Tibial nerve (tissue), 4 donors: ENCODE measurements around the gene LRRC28. TPM values are rescaled to one million over a fixed set of nuclear protein-coding genes. Genes with fewer than 3 reads are reported as not detected.

Source experiments
- DNase-seq, 2 donors: peaks; one replicate each; pipeline ENCODE4 v3.0.0-alpha.2; 2019; ENCODE audit warnings: low spot score in 2 of 2
- H3K27ac ChIP-seq, 4 donors: fragments of 200-600 bp; sonication (generic) in 3 of 4; one replicate each; pipeline ENCODE4 v1.5.1; 2017 to 2019; ENCODE audit warnings: mild to moderate bottlenecking in 1 of 4
- H3K27me3 ChIP-seq, 2 donors: fragments of 200-600 bp; sonication (generic) in 1 of 2; one replicate each; pipeline versions ENCODE4 v1.5.1 to v1.6.0; 2017 to 2019
- H3K36me3 ChIP-seq, 3 donors: fragments of 200-600 bp; sonication (generic); one replicate each; pipeline ENCODE4 v1.5.1; 2018 to 2019
- H3K4me1 ChIP-seq, 4 donors: fragments of 200-600 bp; sonication (generic) in 3 of 4; one replicate each; pipeline ENCODE4 v1.5.1; 2017 to 2019
- H3K4me3 ChIP-seq, 4 donors: fragments of 200-600 bp; sonication (generic) in 3 of 4; one replicate each; pipeline ENCODE4 v1.5.1; 2017 to 2019; ENCODE audit warnings: mild to moderate bottlenecking in 1 of 4, moderate library complexity in 1 of 4
- H3K9me3 ChIP-seq, 4 donors: fragments of 200-600 bp; sonication (generic) in 3 of 4; one replicate each; pipeline ENCODE4 v1.5.1; 2017 to 2019
- CTCF ChIP-seq, 5 experiments: fragments of 200-600 bp in 3 of 5; fragments of 450-650 bp in 2 of 5; sonication (generic) in 3 of 5; IDR thresholded peaks; one replicate each; pipeline ENCODE4 v1.5.1; 2016 to 2019; ENCODE audit warnings: antibody characterized with exemption in 5 of 5, mild to moderate bottlenecking in 3 of 5, moderate library complexity in 2 of 5
- EP300 ChIP-seq, 2 donors: sonication (generic); formaldehyde crosslinking; IDR thresholded peaks; one replicate each; pipeline ENCODE4 v1.6.1; 2017; ENCODE audit warnings: antibody characterized with exemption in 2 of 2, mild to moderate bottlenecking in 1 of 2
- POLR2A ChIP-seq, 2 donors: fragments of 450-650 bp; IDR thresholded peaks; one replicate each; pipeline ENCODE4 v1.6.1; 2017; ENCODE audit warnings: antibody characterized with exemption in 2 of 2, mild to moderate bottlenecking in 2 of 2, moderate library complexity in 2 of 2
- WGBS, 2 donors: methylation state at CpG; one replicate each; pipeline ENCODE4 v1.1.5; 2018; 5-methylcytosine and 5-hydroxymethylcytosine counted together
- total RNA-seq, 4 donors: library from RNA; depleted of rRNA; stranded (reverse); fragments of >200 nt; gene quantifications; one replicate each; pipeline ENCODE4 v1.1.0, GENCODE V29; 2016

The LRRC28 gene
- total RNA-seq, 4 donors from 2014 or later: 21.6 to 73.4 (median 33.5) TPM

GRCh38 chr15:99264125-99264524, 12.8 kb downstream of the LRRC28 start:
- no peak for DNase-seq
- Histone ChIP-seq H3K4me1 (no peaks in the 10 kb centered on the region), H3K4me3 (no peak overlapping the region), H3K27ac (no peak overlapping the region), H3K9me3 (no peaks in the 10 kb centered on the region), H3K36me3 (peaks cover 0 to 14% (median 0%) of the 10 kb centered on the region in 3 donors), H3K27me3 (no peaks in the 10 kb centered on the region)
- TF ChIP-seq CTCF (IDR thresholded peaks at IDR 0.05) (no peak), POLR2A (IDR thresholded peaks at IDR 0.05) (no peak), EP300 (IDR thresholded peaks at IDR 0.05) (no peak)
- 90 to 91% methylated on average over 5 of the region's 5 CpGs for WGBS, 2 donors

GRCh38 chr15:99265541-99266070, 14.3 kb downstream of the LRRC28 start:
- Histone ChIP-seq H3K4me1 (no peaks in the 10 kb centered on the region), H3K9me3 (no peaks in the 10 kb centered on the region), H3K36me3 (peaks cover 0 to 14% (median 0%) of the 10 kb centered on the region in 3 donors), H3K27ac (no peak overlapping the region), H3K4me3 (no peak overlapping the region), H3K27me3 (no peaks in the 10 kb centered on the region)
- WGBS, 2 donors: 75 to 81% methylated on average over 3 of the region's 3 CpGs
- no peak for DNase-seq
- TF ChIP-seq POLR2A (IDR thresholded peaks at IDR 0.05): no peak
- no peak for TF ChIP-seq CTCF (IDR thresholded peaks at IDR 0.05)
- TF ChIP-seq EP300 (IDR thresholded peaks at IDR 0.05): no peak

- Histone ChIP-seq H3K4me1 (no peaks in the 10 kb centered on the region), H3K4me3 (no peak overlapping the region), H3K36me3 (no peaks in the 10 kb centered on the region), H3K27ac (peak overlapping the region in 1 of 4 donors; percentile 29), H3K9me3 (no peaks in the 10 kb centered on the region), H3K27me3 (no peaks in the 10 kb centered on the region)
- 78 to 82% methylated on average over 3 of the region's 3 CpGs for WGBS, 2 donors
- DNase-seq: no peak
- TF ChIP-seq POLR2A (IDR thresholded peaks at IDR 0.05) (no peak), CTCF (IDR thresholded peaks at IDR 0.05) (no peak), EP300 (IDR thresholded peaks at IDR 0.05) (no peak)
These were observed 16.7 kb downstream of the LRRC28 start for GRCh38 chr15:99267957-99268356.

- H3K36me3 ChIP-seq: no peaks in the 10 kb centered on the region
- H3K4me1 ChIP-seq: no peaks in the 10 kb centered on the region
- H3K9me3 ChIP-seq: no peaks in the 10 kb centered on the region
- WGBS, 2 donors: 69% methylated on average over 5 of the region's 5 CpGs
- H3K27ac ChIP-seq: no peak overlapping the region
- no peak for DNase-seq
- TF ChIP-seq EP300 (IDR thresholded peaks at IDR 0.05) (no peak), CTCF (IDR thresholded peaks at IDR 0.05) (no peak), POLR2A (IDR thresholded peaks at IDR 0.05) (no peak)
- H3K27me3 ChIP-seq: no peaks in the 10 kb centered on the region
- H3K4me3 ChIP-seq: no peak overlapping the region
These were observed 17.1 kb downstream of the LRRC28 start for GRCh38 chr15:99268431-99268830.

- Histone ChIP-seq H3K4me3 (no peak overlapping the region), H3K9me3 (no peaks in the 10 kb centered on the region), H3K27ac (no peak overlapping the region), H3K27me3 (no peaks in the 10 kb centered on the region), H3K4me1 (no peaks in the 10 kb centered on the region), H3K36me3 (no peaks in the 10 kb centered on the region)
- no peak for TF ChIP-seq CTCF (IDR thresholded peaks at IDR 0.05)
- no peak for TF ChIP-seq POLR2A (IDR thresholded peaks at IDR 0.05)
- no peak for TF ChIP-seq EP300 (IDR thresholded peaks at IDR 0.05)
- WGBS, 2 donors: 46 to 54% methylated on average over 3 of the region's 3 CpGs
- no peak for DNase-seq
These were observed 22.5 kb downstream of the LRRC28 start for GRCh38 chr15:99273801-99274200.
